ENCODE data around the gene NPLOC4.
"Not testable (repeated sequence)": the region's sequence is repeated elsewhere in the genome, so short reads cannot be mapped to it uniquely, and the experiment has no call there.

The NPLOC4 gene

GRCh38 chr17:81589612-81590011 lies 47.3 kb downstream of the NPLOC4 start:
- Histone ChIP-seq H3K36me3 (ENCODE audit: control insufficient read depth, insufficient read depth, low read length) (peaks cover 28% of the 10 kb centered on the region), H3K4me3 (replicated peaks; ENCODE audit: low read depth, low read length) (no peak overlapping the region), H3K27me3 (replicated peaks; ENCODE audit: control insufficient read depth, insufficient read depth, low read length) (no peaks in the 10 kb centered on the region)
- TF ChIP-seq CTCF (IDR thresholded peaks at IDR 0.05; ENCODE audit: insufficient read depth, low read length, poor library complexity, severe bottlenecking): no peak
- no peak for DNase-seq (ENCODE audit: extremely low read depth, insufficient read length)

GRCh38 chr17:81586096-81586495 lies 50.8 kb downstream of the NPLOC4 start:
- no peak overlapping the region for H3K4me3 ChIP-seq (replicated peaks; ENCODE audit: low read depth, low read length)
- DNase-seq (ENCODE audit: extremely low read depth, insufficient read length): no peak
- TF ChIP-seq CTCF (IDR thresholded peaks at IDR 0.05; ENCODE audit: insufficient read depth, low read length, poor library complexity, severe bottlenecking): no peak
- H3K27me3 ChIP-seq (replicated peaks; ENCODE audit: control insufficient read depth, insufficient read depth, low read length): no peaks in the 10 kb centered on the region
- peaks cover 35% of the 10 kb centered on the region for H3K36me3 ChIP-seq (ENCODE audit: control insufficient read depth, insufficient read depth, low read length)

- not testable (repeated sequence) for DNase-seq (ENCODE audit: extremely low read depth, insufficient read length); H3K27me3 ChIP-seq (replicated peaks; ENCODE audit: control insufficient read depth, insufficient read depth, low read length); H3K4me3 ChIP-seq (replicated peaks; ENCODE audit: low read depth, low read length)
- H3K36me3 ChIP-seq (ENCODE audit: control insufficient read depth, insufficient read depth, low read length): peaks cover 40% of the 10 kb centered on the region
Measured at GRCh38 chr17:81584771-81585170, 52.1 kb downstream of the NPLOC4 start.

- no peak overlapping the region for H3K4me3 ChIP-seq (replicated peaks; ENCODE audit: low read depth, low read length)
- H3K27me3 ChIP-seq (replicated peaks; ENCODE audit: control insufficient read depth, insufficient read depth, low read length): no peaks in the 10 kb centered on the region
- DNase-seq (ENCODE audit: extremely low read depth, insufficient read length): no peak
- no peak for TF ChIP-seq CTCF (IDR thresholded peaks at IDR 0.05; ENCODE audit: insufficient read depth, low read length, poor library complexity, severe bottlenecking)
- H3K36me3 ChIP-seq (ENCODE audit: control insufficient read depth, insufficient read depth, low read length): peaks cover 38% of the 10 kb centered on the region
Measured at GRCh38 chr17:81583589-81584342, 53.1 kb downstream of the NPLOC4 start.

- Histone ChIP-seq H3K27me3 (replicated peaks; ENCODE audit: control insufficient read depth, insufficient read depth, low read length) (no peaks in the 10 kb centered on the region), H3K4me3 (replicated peaks; ENCODE audit: low read depth, low read length) (no peak overlapping the region), H3K36me3 (ENCODE audit: control insufficient read depth, insufficient read depth, low read length) (peaks cover 33% of the 10 kb centered on the region)
- DNase-seq (ENCODE audit: extremely low read depth, insufficient read length): no peak
- TF ChIP-seq CTCF (IDR thresholded peaks at IDR 0.05; ENCODE audit: insufficient read depth, low read length, poor library complexity, severe bottlenecking): no peak
Measured at GRCh38 chr17:81582749-81583148, 54.2 kb downstream of the NPLOC4 start.

- H3K36me3 ChIP-seq (ENCODE audit: control insufficient read depth, insufficient read depth, low read length): peaks cover 36% of the 10 kb centered on the region
- no peak for DNase-seq (ENCODE audit: extremely low read depth, insufficient read length)
- no peak overlapping the region for H3K4me3 ChIP-seq (replicated peaks; ENCODE audit: low read depth, low read length)
- no peaks in the 10 kb centered on the region for H3K27me3 ChIP-seq (replicated peaks; ENCODE audit: control insufficient read depth, insufficient read depth, low read length)
- TF ChIP-seq CTCF (IDR thresholded peaks at IDR 0.05; ENCODE audit: insufficient read depth, low read length, poor library complexity, severe bottlenecking): no peak
Measured at GRCh38 chr17:81582341-81582740, 54.6 kb downstream of the NPLOC4 start.

All from GM06990 (cell line).